Activated naive CD8-positive, alpha-beta T cell treated with anti-CD3 and anti-CD28 coated beads, Interleukin-2, amount 50 U/mL, for 24 hours (primary cell): Measurements from ENCODE around the gene GLO1.

ENCODE experiments used
- ATAC-seq: fragments of 150-1000 bp; cut with Tn5 transposase; one replicate; pipeline ENCODE4 v1.10.0; 2021
- DNase-seq: peaks from one replicate; pipeline ENCODE4 v3.0.0; 2021
- H3K27ac Mint-ChIP-seq: one replicate; pipeline ENCODE4 v1.8.0; 2021; ENCODE audit warnings: mild to moderate bottlenecking, mixed read lengths
- H3K27me3 Mint-ChIP-seq: one replicate; pipeline ENCODE4 v1.8.0; 2021; ENCODE audit warnings: mixed read lengths
- H3K36me3 Mint-ChIP-seq: one replicate; pipeline ENCODE4 v1.8.0; 2021; ENCODE audit warnings: low read depth, mixed read lengths
- H3K4me1 Mint-ChIP-seq: one replicate; pipeline ENCODE4 v1.8.0; 2021; ENCODE audit warnings: mixed read lengths
- H3K4me3 Mint-ChIP-seq: one replicate; pipeline ENCODE4 v1.8.0; 2021; ENCODE audit warnings: mild to moderate bottlenecking, moderate library complexity, mixed read lengths
- H3K9me3 Mint-ChIP-seq: one replicate; pipeline ENCODE4 v1.8.0; 2021; ENCODE audit warnings: mixed read lengths

Gene GLO1

GRCh38 chr6:38688579-38689087 is 14.3 kb downstream of the GLO1 start:
- Mint-ChIP-seq H3K4me3 (no peak overlapping the region), H3K9me3 (no peaks in the 10 kb centered on the region), H3K4me1 (peaks cover 20% of the 10 kb centered on the region), H3K27ac (no peak overlapping the region), H3K27me3 (no peaks in the 10 kb centered on the region), H3K36me3 (peaks cover 32% of the 10 kb centered on the region)
- ATAC-seq = peak; percentile 36
- no peak for DNase-seq

- Mint-ChIP-seq H3K27me3 (no peaks in the 10 kb centered on the region), H3K4me3 (no peak overlapping the region), H3K36me3 (peaks cover 35% of the 10 kb centered on the region), H3K27ac (no peak overlapping the region), H3K9me3 (no peaks in the 10 kb centered on the region), H3K4me1 (peaks cover 20% of the 10 kb centered on the region)
- DNase-seq (no peak), ATAC-seq (no peak)
Observed at GRCh38 chr6:38687549-38687948, 15.4 kb downstream of the GLO1 start.

GRCh38 chr6:38687043-38687353 is 15.9 kb downstream of the GLO1 start:
- no peaks in the 10 kb centered on the region for H3K27me3 Mint-ChIP-seq
- H3K4me1 Mint-ChIP-seq = peaks cover 20% of the 10 kb centered on the region
- H3K4me3 Mint-ChIP-seq = no peak overlapping the region
- no peak for ATAC-seq
- peaks cover 37% of the 10 kb centered on the region for H3K36me3 Mint-ChIP-seq
- no peak overlapping the region for H3K27ac Mint-ChIP-seq
- no peaks in the 10 kb centered on the region for H3K9me3 Mint-ChIP-seq
- no peak for DNase-seq

- ATAC-seq (no peak), DNase-seq (no peak)
- no peak overlapping the region for H3K27ac Mint-ChIP-seq
- no peak overlapping the region for H3K4me3 Mint-ChIP-seq
- no peaks in the 10 kb centered on the region for H3K9me3 Mint-ChIP-seq
- H3K27me3 Mint-ChIP-seq = no peaks in the 10 kb centered on the region
- peaks cover 38% of the 10 kb centered on the region for H3K36me3 Mint-ChIP-seq
- H3K4me1 Mint-ChIP-seq = peaks cover 20% of the 10 kb centered on the region
Observed at GRCh38 chr6:38686270-38687042, 16.5 kb downstream of the GLO1 start.

- no peaks in the 10 kb centered on the region for H3K9me3 Mint-ChIP-seq
- H3K4me1 Mint-ChIP-seq = peaks cover 18% of the 10 kb centered on the region
- H3K4me3 Mint-ChIP-seq = no peak overlapping the region
- ATAC-seq = peak; percentile 54
- H3K27me3 Mint-ChIP-seq = no peaks in the 10 kb centered on the region
- DNase-seq = no peak
- peaks cover 43% of the 10 kb centered on the region for H3K36me3 Mint-ChIP-seq
- H3K27ac Mint-ChIP-seq = no peak overlapping the region
Observed at GRCh38 chr6:38684904-38685303, 18.0 kb downstream of the GLO1 start.

GRCh38 chr6:38684237-38684636 is 18.7 kb downstream of the GLO1 start:
- H3K27ac Mint-ChIP-seq = no peak overlapping the region
- no peaks in the 10 kb centered on the region for H3K27me3 Mint-ChIP-seq
- no peaks in the 10 kb centered on the region for H3K9me3 Mint-ChIP-seq
- peaks cover 45% of the 10 kb centered on the region for H3K36me3 Mint-ChIP-seq
- H3K4me1 Mint-ChIP-seq = peaks cover 15% of the 10 kb centered on the region
- no peak overlapping the region for H3K4me3 Mint-ChIP-seq
- ATAC-seq (no peak), DNase-seq (no peak)

GRCh38 chr6:38681850-38682249 is 21.1 kb downstream of the GLO1 start:
- no peaks in the 10 kb centered on the region for H3K9me3 Mint-ChIP-seq
- ATAC-seq (no peak), DNase-seq (no peak)
- H3K4me3 Mint-ChIP-seq = no peak overlapping the region
- peaks cover 49% of the 10 kb centered on the region for H3K36me3 Mint-ChIP-seq
- H3K27ac Mint-ChIP-seq = no peak overlapping the region
- H3K27me3 Mint-ChIP-seq = no peaks in the 10 kb centered on the region
- peaks cover 15% of the 10 kb centered on the region for H3K4me1 Mint-ChIP-seq

GRCh38 chr6:38679668-38680067 is 23.3 kb downstream of the GLO1 start:
- no peaks in the 10 kb centered on the region for H3K27me3 Mint-ChIP-seq

GRCh38 chr6:38678178-38678760 is 24.7 kb downstream of the GLO1 start:
- Mint-ChIP-seq H3K27ac (peak overlapping the region; percentile 54), H3K4me1 (peaks cover 37% of the 10 kb centered on the region), H3K27me3 (no peaks in the 10 kb centered on the region), H3K4me3 (no peak overlapping the region), H3K36me3 (peaks cover 65% of the 10 kb centered on the region), H3K9me3 (peaks cover 3% of the 10 kb centered on the region)
- DNase-seq (no peak), ATAC-seq (no peak)

More at GRCh38 chr6:38679668-38680067, 23.3 kb downstream of the GLO1 start:
- DNase-seq = no peak
- Mint-ChIP-seq H3K9me3 (no peaks in the 10 kb centered on the region), H3K36me3 (peaks cover 60% of the 10 kb centered on the region), H3K4me3 (no peak overlapping the region), H3K27ac (no peak overlapping the region), H3K4me1 (peaks cover 23% of the 10 kb centered on the region)
- no peak for ATAC-seq

GRCh38 chr6:38676974-38677544 is 25.9 kb downstream of the GLO1 start:
- no peaks in the 10 kb centered on the region for H3K27me3 Mint-ChIP-seq
- H3K36me3 Mint-ChIP-seq = peaks cover 56% of the 10 kb centered on the region
- H3K27ac Mint-ChIP-seq = peak overlapping the region; percentile 44
- peaks cover 3% of the 10 kb centered on the region for H3K9me3 Mint-ChIP-seq
- DNase-seq (no peak), ATAC-seq (no peak)
- no peak overlapping the region for H3K4me3 Mint-ChIP-seq
- H3K4me1 Mint-ChIP-seq = peaks cover 45% of the 10 kb centered on the region

GRCh38 chr6:38676236-38676973 is 26.5 kb downstream of the GLO1 start:
- Mint-ChIP-seq H3K4me3 (no peak overlapping the region), H3K36me3 (peaks cover 51% of the 10 kb centered on the region), H3K4me1 (peaks cover 47% of the 10 kb centered on the region)

GRCh38 chr6:38673397-38674165 is 29.4 kb downstream of the GLO1 start:
- Mint-ChIP-seq H3K4me1 (peaks cover 47% of the 10 kb centered on the region), H3K27me3 (no peaks in the 10 kb centered on the region), H3K9me3 (peaks cover 3% of the 10 kb centered on the region), H3K36me3 (peaks cover 38% of the 10 kb centered on the region), H3K4me3 (no peak overlapping the region), H3K27ac (peak overlapping the region; percentile 75)
- DNase-seq (peak; percentile 27), ATAC-seq (peak; percentile 72)

More at GRCh38 chr6:38676236-38676973, 26.5 kb downstream of the GLO1 start:
- DNase-seq = no peak
- H3K9me3 Mint-ChIP-seq = peaks cover 3% of the 10 kb centered on the region
- peak overlapping the region; percentile 5 for H3K27ac Mint-ChIP-seq
- H3K27me3 Mint-ChIP-seq = no peaks in the 10 kb centered on the region
- no peak for ATAC-seq

GRCh38 chr6:38671885-38672467 is 31.0 kb downstream of the GLO1 start:
- DNase-seq (peak; percentile 11), ATAC-seq (peak; percentile 75)
- H3K4me1 Mint-ChIP-seq = peaks cover 39% of the 10 kb centered on the region
- H3K4me3 Mint-ChIP-seq = no peak overlapping the region
- H3K27ac Mint-ChIP-seq = peak overlapping the region; percentile 72
- H3K9me3 Mint-ChIP-seq = peaks cover 3% of the 10 kb centered on the region
- H3K27me3 Mint-ChIP-seq = no peaks in the 10 kb centered on the region
- peaks cover 33% of the 10 kb centered on the region for H3K36me3 Mint-ChIP-seq
